ENCODE measurements around the gene MED22. TPM values are rescaled to one million over a fixed set of nuclear protein-coding genes. Genes with fewer than 3 reads are reported as not detected.

MED22 gene
- total and polyA plus RNA-seq, 2 of the 8 experiments (the other 6 are each of a cell fraction or from before 2014, with no cell fraction given) = 56.4 to 68.4 TPM

- H3K27ac ChIP-seq (ENCODE audit: low read depth, low read length) = no peak overlapping the region
- no peaks in the 10 kb centered on the region for H3K23me2 ChIP-seq (ENCODE audit: low read depth, low read length)
- H3K4me2 ChIP-seq (ENCODE audit: insufficient read depth in 1 of 2, low read depth in 2 of 2, low read length in 2 of 2) = no peak overlapping the region
- no peak overlapping the region for H3K9ac ChIP-seq (replicated peaks in 1 of 4; ENCODE audit: extremely low read depth in 1 of 4, low read depth in 3 of 4, low read length in 3 of 4)
- H3K4me3 ChIP-seq (ENCODE audit: extremely low read depth in 1 of 4, insufficient read depth in 2 of 4, low read depth in 3 of 4, low read length in 4 of 4) = no peak overlapping the region
- ChIA-PET POLR2A (ENCODE audit: partially characterized antibody) (interaction anchor here (1.0 to 1.5 kb wide), 2 partner anchors 8 to 29 kb away, joined by 6 to 7 read pairs; no protein-coding TSS in a partner anchor), CTCF (ENCODE audit: partially characterized antibody) (interaction anchor here (0.9 to 1.2 kb wide), 3 partner anchors 8 to 136 kb away, joined by 3 to 4 read pairs (median 4); no protein-coding TSS in a partner anchor)
- 90% methylated on average over 14 of the region's 14 CpGs; no CpG with 5 or more reads in 1 of the 2 experiments for WGBS, 2 experiments (ENCODE audit: extremely low coverage in 1 of 2, insufficient coverage in 1 of 2, insufficient read length in 1 of 2, insufficient replicate concordance in 2 of 2, low coverage in 1 of 2, low lambda C conversion rate in 2 of 2, missing lambda C conversion rate in 1 of 2)
- DNase-seq (ENCODE audit: low read depth in 1 of 2, low spot score in 2 of 2) = no peak
- H2BK120ac ChIP-seq (replicated peaks; ENCODE audit: low read depth, low read length) = no peak overlapping the region
- no peak overlapping the region for H4K5ac ChIP-seq (ENCODE audit: insufficient read length, low read depth, low read length)
- no peak overlapping the region for H3K14ac ChIP-seq (ENCODE audit: insufficient read length)
- H2AK5ac ChIP-seq (ENCODE audit: low read depth, low read length) = no peak overlapping the region
- no peaks in the 10 kb centered on the region for H3K27me3 ChIP-seq (replicated peaks in 1 of 4; ENCODE audit: control insufficient read depth in 3 of 4, extremely low read depth in 1 of 4, insufficient read depth in 3 of 4, low read length in 3 of 4)
- no peak overlapping the region for H4K91ac ChIP-seq (replicated peaks; ENCODE audit: insufficient read length, low read length)
- H3K4ac ChIP-seq (replicated peaks; ENCODE audit: insufficient read length, low read depth, low read length) = no peak overlapping the region
- H3K9me3 ChIP-seq (ENCODE audit: insufficient read depth in 2 of 2, low read depth in 1 of 2, low read length in 1 of 2) = peaks cover 10 to 16% of the 10 kb centered on the region in 2 experiments
- H4K20me1 ChIP-seq (replicated peaks in 1 of 2; ENCODE audit: control insufficient read depth in 1 of 2, insufficient read depth in 2 of 2, low read length in 2 of 2) = no peaks in the 10 kb centered on the region
- H3K56ac ChIP-seq (replicated peaks; ENCODE audit: insufficient read length, low read depth, low read length) = no peak overlapping the region
- TF ChIP-seq SIN3A (conservative IDR thresholded peaks at IDR 0.05 in 1 of 2, IDR thresholded peaks at IDR 0.05 in 1 of 2; ENCODE audit: low read depth in 1 of 2, low read length in 2 of 2) (no peak), SAP30 (IDR thresholded peaks at IDR 0.05; ENCODE audit: insufficient read depth, insufficient replicate concordance, low read length) (no peak), TBP (IDR thresholded peaks at IDR 0.05; ENCODE audit: low read depth, low read length) (no peak), HDAC6 (IDR thresholded peaks at IDR 0.05; ENCODE audit: low read depth, low read length) (no peak), RAD21 (IDR thresholded peaks at IDR 0.05 in 1 of 2, conservative IDR thresholded peaks at IDR 0.05 in 1 of 2; ENCODE audit: low read depth in 2 of 2, low read length in 2 of 2) (no peak), PHF8 (conservative IDR thresholded peaks at IDR 0.05; ENCODE audit: low read depth, low read length) (no peak), TAF7 (optimal IDR thresholded peaks at IDR 0.05; ENCODE audit: borderline replicate concordance, low read depth, low read length) (no peak), MAX (IDR thresholded peaks at IDR 0.05) (no peak), POLR2AphosphoS5 (IDR thresholded peaks at IDR 0.05; ENCODE audit: low read depth, low read length) (no peak), NANOG (IDR thresholded peaks at IDR 0.05; ENCODE audit: insufficient read depth, low read depth, low read length, poor library complexity, severe bottlenecking) (no peak)
- no peaks in the 10 kb centered on the region for H3K4me1 ChIP-seq (replicated peaks in 1 of 4; ENCODE audit: control insufficient read depth in 3 of 4, insufficient read depth in 4 of 4, low read length in 3 of 4)
- no peak overlapping the region for H2BK20ac ChIP-seq (ENCODE audit: low read length)
- no peak overlapping the region for H2BK5ac ChIP-seq (ENCODE audit: low read depth, low read length)
- no peak overlapping the region for H2AFZ ChIP-seq (ENCODE audit: low read length)
- no peak overlapping the region for H4K8ac ChIP-seq (ENCODE audit: extremely low read depth, insufficient read depth, low read length)
- no peak overlapping the region for H2BK15ac ChIP-seq (ENCODE audit: low read length)
- H3K23ac ChIP-seq (ENCODE audit: insufficient read length) = no peak overlapping the region
- no peak overlapping the region for H3K18ac ChIP-seq (ENCODE audit: extremely low read depth, low read length)
- H3K79me1 ChIP-seq (ENCODE audit: low read depth, low read length) = no peaks in the 10 kb centered on the region
- H3K36me3 ChIP-seq (ENCODE audit: control insufficient read depth in 2 of 4, insufficient read depth in 4 of 4, low read length in 3 of 4) = no peaks in the 10 kb centered on the region
- no peak for FAIRE-seq
- H2BK12ac ChIP-seq (ENCODE audit: low read depth, low read length) = no peak overlapping the region
- no peaks in the 10 kb centered on the region for H3K79me2 ChIP-seq (ENCODE audit: control insufficient read depth in 1 of 2, insufficient read depth in 2 of 2, low read length in 2 of 2)
These were observed 25.2 kb downstream of the MED22 start for GRCh38 chr9:133322701-133323100.

Data from H1 (cell line).